SK-N-SH (cell line): Measurements from ENCODE around the gene SNAP29.

Experiments
- CHD2 ChIP-seq: fragments of 150-350 bp; IDR thresholded peaks from 2 replicates; pipeline ENCODE4 v1.6.1; 2018; ENCODE audit warnings: low read length; ENCODE audit not compliant: partially characterized antibody
- CTCF ChIP-seq: fragments of 200-600 bp; sonication (generic); IDR thresholded peaks from 2 replicates; pipeline ENCODE4 v1.6.1; 2017; ENCODE audit warnings: antibody characterized with exemption, mild to moderate bottlenecking, moderate library complexity
- EZH2phosphoT487 ChIP-seq: fragments of 200-600 bp; sonication (generic); IDR thresholded peaks from 2 replicates; pipeline ENCODE4 v1.6.1; 2017; ENCODE audit warnings: low read depth, mixed run types, mild to moderate bottlenecking, antibody characterized with exemption, moderate library complexity, borderline replicate concordance
- FOXM1 ChIP-seq: IDR thresholded peaks from 2 replicates; pipeline ENCODE4 v1.4.0; 2012; ENCODE audit warnings: low read depth, mild to moderate bottlenecking
- MAX ChIP-seq: IDR thresholded peaks from 2 replicates; pipeline ENCODE4 v1.4.0; 2012; ENCODE audit warnings: low read depth
- PBX3 ChIP-seq: IDR thresholded peaks from 2 replicates; pipeline ENCODE4; 2012
- POLR2AphosphoS5 ChIP-seq: IDR thresholded peaks from 2 replicates; pipeline ENCODE4 v1.6.1; 2012; ENCODE audit warnings: low read depth, low read length
- RAD21 ChIP-seq: IDR thresholded peaks from 2 replicates; pipeline ENCODE4 v1.6.1; 2012; ENCODE audit warnings: mild to moderate bottlenecking, low read length
- REST ChIP-seq: IDR thresholded peaks from 2 replicates; pipeline ENCODE4 v1.6.1; 2012; ENCODE audit warnings: mild to moderate bottlenecking, low read depth, low read length, moderate library complexity
- SIN3A ChIP-seq: IDR thresholded peaks from 2 replicates; pipeline ENCODE4 v1.6.1; 2012; ENCODE audit warnings: low read depth, mild to moderate bottlenecking, low read length, moderate library complexity, borderline replicate concordance
- USF1 ChIP-seq: IDR thresholded peaks from 2 replicates; pipeline ENCODE4 v1.4.0; 2012; ENCODE audit warnings: low read depth, borderline replicate concordance
- USF2 ChIP-seq: fragments of 150-350 bp; IDR thresholded peaks from 2 replicates; pipeline ENCODE4 v1.6.1; 2017; ENCODE audit warnings: antibody characterized with exemption, low read length, low read depth, borderline replicate concordance
- ZBTB33 ChIP-seq: IDR thresholded peaks from 2 replicates; pipeline ENCODE4 v1.4.0; 2012; ENCODE audit warnings: low read depth, borderline replicate concordance

- TF ChIP-seq EZH2phosphoT487 (no peak), POLR2AphosphoS5 (no peak), CTCF (no peak), CHD2 (no peak), SIN3A (no peak), FOXM1 (no peak), PBX3 (no peak), RAD21 (no peak), USF2 (no peak), USF1 (no peak), MAX (no peak), REST (no peak), ZBTB33 (no peak)
These were observed 30.4 kb downstream of the SNAP29 start for GRCh38 chr22:20889025-20889704.
